Vagina (tissue), 2 donors: ENCODE data around the gene ACTL10. TPM values are rescaled to one million over a fixed set of nuclear protein-coding genes. Genes with fewer than 3 reads are reported as not detected.
"Not testable (repeated sequence)": the region's sequence is repeated elsewhere in the genome, so short reads cannot be mapped to it uniquely, and the experiment has no call there.

Experiments used
- DNase-seq, 2 donors: peaks; one replicate each; pipeline ENCODE4 v3.0.0-alpha.2; 2017; ENCODE audit errors: extremely low spot score in 2 of 2
- H3K27ac ChIP-seq: fragments of 200-600 bp; sonication (generic); one replicate; pipeline ENCODE4 v1.5.1; 2019
- H3K27me3 ChIP-seq: fragments of 200-600 bp; sonication (generic); one replicate; pipeline ENCODE4 v1.5.1; 2019
- H3K36me3 ChIP-seq, 2 donors: fragments of 200-600 bp; sonication (generic); one replicate each; pipeline ENCODE4 v1.5.1; 2017 to 2019
- H3K4me1 ChIP-seq: fragments of 200-600 bp; sonication (generic); one replicate; pipeline ENCODE4 v1.5.1; 2019
- H3K4me3 ChIP-seq, 2 donors: fragments of 200-600 bp; sonication (generic); 1 replicate in 1 of 2; 2 replicates in 1 of 2; pipeline ENCODE4 v1.5.1; 2016 to 2019
- H3K9me3 ChIP-seq: fragments of 200-600 bp; sonication (generic); one replicate; pipeline ENCODE4 v1.5.1; 2019
- CTCF ChIP-seq, 3 experiments: fragments of 450-650 bp in 2 of 3; fragments of 200-600 bp in 1 of 3; sonication (generic) in 1 of 3; IDR thresholded peaks; one replicate each; pipeline ENCODE4 v1.5.1; 2017 to 2019; ENCODE audit warnings: antibody characterized with exemption in 3 of 3, mild to moderate bottlenecking in 2 of 3, moderate library complexity in 2 of 3
- POLR2A ChIP-seq, 2 donors: fragments of 450-650 bp; IDR thresholded peaks; one replicate each; pipeline ENCODE4 v1.6.1; 2017; ENCODE audit warnings: antibody characterized with exemption in 2 of 2, mild to moderate bottlenecking in 2 of 2, moderate library complexity in 2 of 2
- POLR2AphosphoS5 ChIP-seq, 2 donors: sonication (generic); formaldehyde crosslinking; IDR thresholded peaks; one replicate each; pipeline ENCODE4 v1.9.0; 2017; ENCODE audit warnings: antibody characterized with exemption in 2 of 2, mild to moderate bottlenecking in 2 of 2, low read depth in 1 of 2; ENCODE audit not compliant: insufficient read depth in 1 of 2
- intact Hi-C: fragments of 100-400 bp; cut with DNase I; formaldehyde crosslinking; loops from one replicate; pipeline ENCODE4 v1.15.1; 2023
- total RNA-seq: library from RNA; depleted of rRNA; stranded (reverse); fragments of >200 nt; gene quantifications from one replicate; pipeline ENCODE4 v1.2.3, GENCODE V29; 2016

The ACTL10 gene
- total RNA-seq, 1 donor from 2014 or later = 1.5 TPM

- intact Hi-C loops = no loop called here
- Histone ChIP-seq H3K9me3 (no peaks in the 10 kb centered on the region), H3K27me3 (no peaks in the 10 kb centered on the region), H3K27ac (peak overlapping the region; percentile 73), H3K4me1 (peaks cover 27% of the 10 kb centered on the region), H3K4me3 (no peak overlapping the region), H3K36me3 (no peaks in the 10 kb centered on the region)
- DNase-seq = no peak
- TF ChIP-seq POLR2AphosphoS5 (IDR thresholded peaks at IDR 0.05; ENCODE audit: insufficient read depth in 1 of 2, low read depth in 1 of 2) (no peak), CTCF (IDR thresholded peaks at IDR 0.05) (no peak), POLR2A (IDR thresholded peaks at IDR 0.05) (no peak)
These were observed 27.9 kb downstream of the ACTL10 start for GRCh38 chr20:33694639-33695012.

- no peaks in the 10 kb centered on the region for H3K36me3 ChIP-seq
- no peaks in the 10 kb centered on the region for H3K27me3 ChIP-seq
- intact Hi-C loops = no loop called here
- H3K4me3 ChIP-seq = no peak overlapping the region
- H3K4me1 ChIP-seq = peaks cover 27% of the 10 kb centered on the region
- TF ChIP-seq POLR2AphosphoS5 (IDR thresholded peaks at IDR 0.05; ENCODE audit: insufficient read depth in 1 of 2, low read depth in 1 of 2) (no peak), POLR2A (IDR thresholded peaks at IDR 0.05) (no peak), CTCF (IDR thresholded peaks at IDR 0.05) (no peak)
- no peaks in the 10 kb centered on the region for H3K9me3 ChIP-seq
- peak overlapping the region; percentile 84 for H3K27ac ChIP-seq
- DNase-seq = no peak
These were observed 29.7 kb downstream of the ACTL10 start for GRCh38 chr20:33696448-33696847.

- Histone ChIP-seq H3K9me3 (no peaks in the 10 kb centered on the region), H3K36me3 (no peaks in the 10 kb centered on the region), H3K27me3 (no peaks in the 10 kb centered on the region), H3K4me3 (no peak overlapping the region), H3K4me1 (peaks cover 27% of the 10 kb centered on the region), H3K27ac (peak overlapping the region; percentile 84)
- intact Hi-C loops = no loop called here
- TF ChIP-seq CTCF (IDR thresholded peaks at IDR 0.05) (no peak), POLR2AphosphoS5 (IDR thresholded peaks at IDR 0.05; ENCODE audit: insufficient read depth in 1 of 2, low read depth in 1 of 2) (peak; percentile 34 to 79), POLR2A (IDR thresholded peaks at IDR 0.05) (no peak)
- DNase-seq = no peak
These were observed 30.4 kb downstream of the ACTL10 start for GRCh38 chr20:33697129-33697528.

GRCh38 chr20:33698966-33699365 is 32.2 kb downstream of the ACTL10 start:
- H3K4me3 ChIP-seq, H3K27ac ChIP-seq, intact Hi-C loops, DNase-seq, H3K27me3 ChIP-seq, H3K36me3 ChIP-seq, H3K9me3 ChIP-seq: not testable (repeated sequence)
- peaks cover 22% of the 10 kb centered on the region for H3K4me1 ChIP-seq

- H3K36me3 ChIP-seq, DNase-seq, H3K27ac ChIP-seq, H3K27me3 ChIP-seq, H3K9me3 ChIP-seq, intact Hi-C loops, H3K4me3 ChIP-seq: not testable (repeated sequence)
- peaks cover 21% of the 10 kb centered on the region for H3K4me1 ChIP-seq
These were observed 34.1 kb downstream of the ACTL10 start for GRCh38 chr20:33700696-33701441.

- Histone ChIP-seq H3K9me3 (no peaks in the 10 kb centered on the region), H3K27ac (no peak overlapping the region), H3K4me1 (peaks cover 11% of the 10 kb centered on the region), H3K36me3 (peaks cover 0 to 7% of the 10 kb centered on the region in 2 donors), H3K27me3 (no peaks in the 10 kb centered on the region), H3K4me3 (no peak overlapping the region)
- no peak for TF ChIP-seq CTCF (IDR thresholded peaks at IDR 0.05)
- TF ChIP-seq POLR2A (IDR thresholded peaks at IDR 0.05) = no peak
- TF ChIP-seq POLR2AphosphoS5 (IDR thresholded peaks at IDR 0.05; ENCODE audit: insufficient read depth in 1 of 2, low read depth in 1 of 2) = no peak
- intact Hi-C loops = no loop called here
- no peak for DNase-seq
These were observed 35.1 kb downstream of the ACTL10 start for GRCh38 chr20:33701629-33702450.
